Measurements from ENCODE around the gene CCDC85A. TPM values are rescaled to one million over a fixed set of nuclear protein-coding genes. Genes with fewer than 3 reads are reported as not detected.

Gene CCDC85A
- total and polyA plus RNA-seq, 4 experiments from 2014 or later = not detected

GRCh38 chr2:56262241-56262640, 78.5 kb downstream of the CCDC85A start:
- H3K36me3 ChIP-seq (ENCODE audit: insufficient read depth, low read length) = no peaks in the 10 kb centered on the region
- POLR2A ChIA-PET (ENCODE audit: partially characterized antibody) = no interaction called here
- H3K4me3 ChIP-seq (ENCODE audit: low read length in 2 of 2) = no peak overlapping the region
- DNase-seq = no peak
- no peaks in the 10 kb centered on the region for H3K27me3 Mint-ChIP-seq
- CTCF ChIA-PET (ENCODE audit: partially characterized antibody) = no interaction called here
- H3K36me3 Mint-ChIP-seq = no peaks in the 10 kb centered on the region
- no peaks in the 10 kb centered on the region for H3K27me3 ChIP-seq (ENCODE audit: insufficient read depth, low read length)
- H3K9me3 ChIP-seq (ENCODE audit: control insufficient read depth in 1 of 2, low read length in 2 of 2) = no peaks in the 10 kb centered on the region
- H3K9me3 Mint-ChIP-seq = peaks cover 0 to 5% (median under 1%) of the 10 kb centered on the region in 8 donors
- intact Hi-C loops (cut with micrococcal nuclease) = no loop called here
- H3K27ac ChIP-seq (ENCODE audit: low read depth, low read length) = no peak overlapping the region
- H3K27ac Mint-ChIP-seq = no peak overlapping the region
- no peaks in the 10 kb centered on the region for H3K4me1 ChIP-seq (ENCODE audit: insufficient read depth, low read length)
- H3K4me1 Mint-ChIP-seq = no peaks in the 10 kb centered on the region
- no peak overlapping the region for H3K4me3 Mint-ChIP-seq

- intact Hi-C loops (cut with micrococcal nuclease) = no loop called here
- ChIA-PET POLR2A (ENCODE audit: partially characterized antibody) (no interaction called here), CTCF (ENCODE audit: partially characterized antibody) (no interaction called here)
- Histone ChIP-seq H3K9me3 (ENCODE audit: control insufficient read depth in 1 of 2, low read length in 2 of 2) (no peaks in the 10 kb centered on the region), H3K4me3 (ENCODE audit: low read length in 2 of 2) (no peak overlapping the region), H3K27ac (ENCODE audit: low read depth, low read length) (no peak overlapping the region), H3K36me3 (ENCODE audit: insufficient read depth, low read length) (no peaks in the 10 kb centered on the region), H3K27me3 (ENCODE audit: insufficient read depth, low read length) (no peaks in the 10 kb centered on the region), H3K4me1 (ENCODE audit: insufficient read depth, low read length) (no peaks in the 10 kb centered on the region)
- H3K27me3 Mint-ChIP-seq = no peaks in the 10 kb centered on the region
- no peaks in the 10 kb centered on the region for H3K4me1 Mint-ChIP-seq
- no peak overlapping the region for H3K4me3 Mint-ChIP-seq
- H3K36me3 Mint-ChIP-seq = no peaks in the 10 kb centered on the region
- peaks cover 0 to 6% (median 1%) of the 10 kb centered on the region in 8 donors for H3K9me3 Mint-ChIP-seq
- DNase-seq = no peak
- no peak overlapping the region for H3K27ac Mint-ChIP-seq
Observed at GRCh38 chr2:56263876-56264275, 80.1 kb downstream of the CCDC85A start.

- H3K4me3 ChIP-seq (ENCODE audit: low read length in 2 of 2) = no peak overlapping the region
- intact Hi-C loops (cut with micrococcal nuclease) = no loop called here
- H3K27me3 Mint-ChIP-seq = no peaks in the 10 kb centered on the region
- H3K36me3 ChIP-seq (ENCODE audit: insufficient read depth, low read length) = no peaks in the 10 kb centered on the region
- POLR2A ChIA-PET (ENCODE audit: partially characterized antibody) = no interaction called here
- no peak overlapping the region for H3K4me3 Mint-ChIP-seq
- DNase-seq = no peak
- H3K27ac ChIP-seq (ENCODE audit: low read depth, low read length) = no peak overlapping the region
- no peaks in the 10 kb centered on the region for H3K9me3 ChIP-seq (ENCODE audit: control insufficient read depth in 1 of 2, low read length in 2 of 2)
- H3K36me3 Mint-ChIP-seq = no peaks in the 10 kb centered on the region
- H3K4me1 ChIP-seq (ENCODE audit: insufficient read depth, low read length) = no peaks in the 10 kb centered on the region
- peak overlapping the region in 1 of 7 donors; percentile 22 for H3K27ac Mint-ChIP-seq
- peaks cover 0 to 6% (median 1%) of the 10 kb centered on the region in 8 donors for H3K9me3 Mint-ChIP-seq
- H3K4me1 Mint-ChIP-seq = no peaks in the 10 kb centered on the region
- CTCF ChIA-PET (ENCODE audit: partially characterized antibody) = no interaction called here
- H3K27me3 ChIP-seq (ENCODE audit: insufficient read depth, low read length) = no peaks in the 10 kb centered on the region
Observed at GRCh38 chr2:56266761-56267414, 83.1 kb downstream of the CCDC85A start.

DNA sequence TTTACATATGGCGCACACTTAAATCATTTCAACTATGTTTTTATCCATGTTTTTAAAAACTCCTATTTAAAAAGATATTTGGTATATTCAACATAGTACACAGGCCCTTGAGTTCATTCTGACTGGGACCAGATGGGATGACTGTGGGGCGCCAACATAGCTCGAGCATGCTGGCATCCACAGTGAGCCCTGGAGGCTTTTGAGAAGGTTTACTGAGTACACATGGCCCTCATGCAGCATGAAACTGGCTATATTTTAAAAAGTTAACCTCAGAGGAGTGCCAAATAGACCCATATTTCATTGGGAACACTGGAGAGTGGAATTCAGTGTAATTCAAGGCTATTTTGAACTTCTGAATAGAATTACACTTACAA, 83.6 kb downstream of the CCDC85A start:
- Histone ChIP-seq H3K27ac (ENCODE audit: low read depth, low read length) (no peak overlapping the region), H3K4me3 (ENCODE audit: low read length in 2 of 2) (no peak overlapping the region), H3K9me3 (ENCODE audit: control insufficient read depth in 1 of 2, low read length in 2 of 2) (no peaks in the 10 kb centered on the region), H3K36me3 (ENCODE audit: insufficient read depth, low read length) (no peaks in the 10 kb centered on the region), H3K4me1 (ENCODE audit: insufficient read depth, low read length) (no peaks in the 10 kb centered on the region), H3K27me3 (ENCODE audit: insufficient read depth, low read length) (no peaks in the 10 kb centered on the region)
- Mint-ChIP-seq H3K36me3 (no peaks in the 10 kb centered on the region), H3K9me3 (peaks cover 0 to 6% (median 1%) of the 10 kb centered on the region in 8 donors), H3K27me3 (no peaks in the 10 kb centered on the region), H3K4me1 (no peaks in the 10 kb centered on the region), H3K4me3 (no peak overlapping the region), H3K27ac (no peak overlapping the region)
- intact Hi-C loops (cut with micrococcal nuclease) = no loop called here
- ChIA-PET POLR2A (ENCODE audit: partially characterized antibody) (no interaction called here), CTCF (ENCODE audit: partially characterized antibody) (no interaction called here)
- no peak for DNase-seq

- no peaks in the 10 kb centered on the region for H3K36me3 ChIP-seq (ENCODE audit: insufficient read depth, low read length)
- ChIA-PET POLR2A (ENCODE audit: partially characterized antibody) (no interaction called here), CTCF (ENCODE audit: partially characterized antibody) (no interaction called here)
- Mint-ChIP-seq H3K4me3 (no peak overlapping the region), H3K4me1 (no peaks in the 10 kb centered on the region), H3K27ac (no peak overlapping the region), H3K36me3 (no peaks in the 10 kb centered on the region), H3K9me3 (peaks cover 0 to 6% (median 1%) of the 10 kb centered on the region in 8 donors), H3K27me3 (no peaks in the 10 kb centered on the region)
- no peaks in the 10 kb centered on the region for H3K9me3 ChIP-seq (ENCODE audit: control insufficient read depth in 1 of 2, low read length in 2 of 2)
- DNase-seq = no peak
- H3K4me1 ChIP-seq (ENCODE audit: insufficient read depth, low read length) = no peaks in the 10 kb centered on the region
- H3K27me3 ChIP-seq (ENCODE audit: insufficient read depth, low read length) = no peaks in the 10 kb centered on the region
- intact Hi-C loops (cut with micrococcal nuclease) = no loop called here
- no peak overlapping the region for H3K27ac ChIP-seq (ENCODE audit: low read depth, low read length)
- no peak overlapping the region for H3K4me3 ChIP-seq (ENCODE audit: low read length in 2 of 2)
Observed at GRCh38 chr2:56268856-56269255, 85.1 kb downstream of the CCDC85A start.

DNA sequence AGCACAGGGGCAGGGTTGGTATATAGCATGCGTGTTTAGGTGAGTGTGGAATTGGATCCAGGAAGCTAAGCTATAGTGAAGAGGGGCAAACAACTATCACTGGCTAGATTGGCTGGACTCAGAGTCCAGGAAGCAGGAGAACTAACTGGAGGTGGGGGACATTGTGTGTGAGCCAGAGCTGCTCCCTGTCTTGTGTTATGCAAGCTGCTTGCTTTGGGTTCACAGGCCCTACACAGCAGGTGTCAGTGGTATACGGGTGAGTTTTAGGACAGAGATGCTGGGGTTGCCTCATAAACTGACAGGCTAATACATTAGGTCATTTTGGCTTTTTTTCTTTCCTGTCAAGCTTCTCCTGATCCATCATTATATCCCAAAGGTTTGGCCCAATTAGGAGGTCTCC, 87.5 kb downstream of the CCDC85A start:
- POLR2A ChIA-PET (ENCODE audit: partially characterized antibody) = no interaction called here
- no peak overlapping the region for H3K4me3 Mint-ChIP-seq
- Histone ChIP-seq H3K27me3 (ENCODE audit: insufficient read depth, low read length) (no peaks in the 10 kb centered on the region), H3K4me3 (ENCODE audit: low read length in 2 of 2) (no peak overlapping the region), H3K4me1 (ENCODE audit: insufficient read depth, low read length) (no peaks in the 10 kb centered on the region), H3K9me3 (ENCODE audit: control insufficient read depth in 1 of 2, low read length in 2 of 2) (no peaks in the 10 kb centered on the region), H3K27ac (ENCODE audit: low read depth, low read length) (no peak overlapping the region), H3K36me3 (ENCODE audit: insufficient read depth, low read length) (no peaks in the 10 kb centered on the region)
- peaks cover 0 to 5% (median 1%) of the 10 kb centered on the region in 8 donors for H3K9me3 Mint-ChIP-seq
- no peaks in the 10 kb centered on the region for H3K27me3 Mint-ChIP-seq
- intact Hi-C loops (cut with micrococcal nuclease) = no loop called here
- CTCF ChIA-PET (ENCODE audit: partially characterized antibody) = no interaction called here
- no peaks in the 10 kb centered on the region for H3K4me1 Mint-ChIP-seq
- DNase-seq = no peak
- H3K36me3 Mint-ChIP-seq = no peaks in the 10 kb centered on the region
- no peak overlapping the region for H3K27ac Mint-ChIP-seq

- no peak overlapping the region for H3K4me3 Mint-ChIP-seq
Observed at GRCh38 chr2:56285224-56285623, 101.4 kb downstream of the CCDC85A start.

DNA sequence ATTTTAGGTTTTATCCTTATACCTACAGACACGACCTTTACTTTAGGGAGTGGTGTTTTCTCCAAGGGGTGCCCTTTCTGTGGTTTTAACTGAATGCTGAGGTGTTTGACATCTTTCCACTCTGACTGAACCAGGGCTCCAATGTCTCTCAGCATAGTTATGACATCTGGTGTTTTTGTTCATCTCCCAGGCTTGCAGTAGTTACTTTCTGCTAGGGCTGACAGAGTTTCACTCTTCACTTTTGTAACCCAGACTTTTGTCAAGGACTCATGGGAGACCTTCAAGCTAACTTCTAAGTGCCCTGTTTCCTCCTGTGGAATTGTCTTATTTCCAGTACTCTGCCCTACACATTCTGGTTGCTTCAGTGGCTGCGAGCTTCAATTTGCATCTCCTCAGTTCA, 103.1 kb downstream of the CCDC85A start:
- no peak for DNase-seq
- Histone ChIP-seq H3K27me3 (ENCODE audit: insufficient read depth, low read length) (no peaks in the 10 kb centered on the region), H3K9me3 (ENCODE audit: control insufficient read depth in 1 of 2, low read length in 2 of 2) (no peaks in the 10 kb centered on the region), H3K4me1 (ENCODE audit: insufficient read depth, low read length) (no peaks in the 10 kb centered on the region), H3K4me3 (ENCODE audit: low read length in 2 of 2) (no peak overlapping the region), H3K36me3 (ENCODE audit: insufficient read depth, low read length) (no peaks in the 10 kb centered on the region), H3K27ac (ENCODE audit: low read depth, low read length) (no peak overlapping the region)
- POLR2A ChIA-PET (ENCODE audit: partially characterized antibody) = no interaction called here
- Mint-ChIP-seq H3K9me3 (peaks cover 3 to 31% (median 10%) of the 10 kb centered on the region in 8 donors), H3K4me3 (no peak overlapping the region), H3K4me1 (no peaks in the 10 kb centered on the region), H3K36me3 (no peaks in the 10 kb centered on the region), H3K27me3 (no peaks in the 10 kb centered on the region), H3K27ac (no peak overlapping the region)
- CTCF ChIA-PET (ENCODE audit: partially characterized antibody) = no interaction called here
- intact Hi-C loops (cut with micrococcal nuclease) = no loop called here

More at GRCh38 chr2:56285224-56285623, 101.4 kb downstream of the CCDC85A start:
- CTCF ChIA-PET (ENCODE audit: partially characterized antibody) = no interaction called here
- Histone ChIP-seq H3K4me1 (ENCODE audit: insufficient read depth, low read length) (no peaks in the 10 kb centered on the region), H3K27me3 (ENCODE audit: insufficient read depth, low read length) (no peaks in the 10 kb centered on the region), H3K27ac (ENCODE audit: low read depth, low read length) (no peak overlapping the region), H3K4me3 (ENCODE audit: low read length in 2 of 2) (no peak overlapping the region), H3K36me3 (ENCODE audit: insufficient read depth, low read length) (no peaks in the 10 kb centered on the region), H3K9me3 (ENCODE audit: control insufficient read depth in 1 of 2, low read length in 2 of 2) (no peaks in the 10 kb centered on the region)
- H3K27ac Mint-ChIP-seq = no peak overlapping the region
- POLR2A ChIA-PET (ENCODE audit: partially characterized antibody) = no interaction called here
- no peaks in the 10 kb centered on the region for H3K36me3 Mint-ChIP-seq
- no peaks in the 10 kb centered on the region for H3K4me1 Mint-ChIP-seq
- H3K27me3 Mint-ChIP-seq = no peaks in the 10 kb centered on the region
- no peak for DNase-seq
- intact Hi-C loops (cut with micrococcal nuclease) = no loop called here
- peaks cover 0 to 25% (median 7%) of the 10 kb centered on the region in 8 donors for H3K9me3 Mint-ChIP-seq

Data from CD4-positive, alpha-beta memory T cell (primary cell).